Esophagus mucosa (tissue), 1 donor: ENCODE data around the gene ARHGAP23. TPM values are rescaled to one million over a fixed set of nuclear protein-coding genes. Genes with fewer than 3 reads are reported as not detected.
"Not testable (repeated sequence)": the region's sequence is repeated elsewhere in the genome, so short reads cannot be mapped to it uniquely, and the experiment has no call there.

Source experiments
- ATAC-seq: fragments of 200-7000 bp; cut with Tn5 transposase; one replicate; pipeline ENCODE4 v1.9.1; 2020
- total RNA-seq: library from RNA; stranded (reverse); gene quantifications from one replicate; pipeline ENCODE4 v1.2.4, GENCODE V29; 2023
- donor health status: DM: yes; HTN: yes; CAD: no.

Gene ARHGAP23
- total RNA-seq, 1 donor from 2014 or later: 148 TPM

GRCh38 chr17:38491346-38492066, 63.2 kb downstream of the ARHGAP23 start:
- ATAC-seq: not testable (repeated sequence)

DNA sequence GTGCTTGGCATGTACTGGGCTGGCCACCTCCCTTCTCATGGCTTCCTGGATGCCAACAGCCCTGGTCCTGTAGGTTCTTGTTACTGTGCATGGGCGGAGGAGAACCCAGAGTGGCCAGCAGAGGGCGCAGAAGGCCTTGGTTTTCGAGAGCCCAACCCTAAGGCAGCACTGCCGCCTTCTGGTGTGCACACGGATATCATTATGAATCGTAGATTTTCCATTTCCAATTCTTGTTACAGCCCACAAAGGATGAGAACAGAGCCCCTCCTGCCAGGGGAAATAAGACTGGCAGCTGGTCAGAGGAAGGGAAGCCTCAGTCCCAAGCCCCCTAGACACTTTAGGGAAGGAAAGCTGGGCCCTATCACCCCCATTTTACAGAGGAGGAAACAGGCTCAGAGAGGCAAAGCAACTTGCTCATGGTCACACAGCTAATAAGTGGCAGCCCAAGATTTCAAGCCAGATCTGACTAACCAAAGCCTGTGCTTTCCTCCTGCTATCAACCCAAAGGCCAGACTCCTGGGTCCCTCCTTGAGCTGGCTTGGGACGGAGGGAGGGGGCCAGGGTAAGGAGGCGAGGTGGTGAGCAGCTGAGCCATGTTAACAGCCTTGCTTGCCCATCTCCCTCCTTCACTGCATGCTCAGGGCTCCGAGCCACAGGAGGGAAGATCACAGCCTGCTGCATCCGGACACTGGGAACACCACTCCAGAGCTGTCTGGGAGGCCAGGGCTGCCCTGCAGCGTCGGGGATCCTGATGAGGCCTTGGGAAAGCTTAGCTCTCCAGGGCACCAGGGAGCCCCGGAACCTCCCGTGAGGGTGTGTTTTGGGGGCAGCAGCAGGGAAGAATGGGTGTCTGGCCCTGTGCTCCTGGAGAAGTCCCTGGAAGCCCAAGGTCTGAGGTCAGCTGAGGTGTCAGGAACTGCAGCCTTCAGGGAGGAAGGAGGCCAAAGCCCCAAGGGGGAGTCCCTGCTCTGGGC, 64.1 kb downstream of the ARHGAP23 start:
- peak; percentile 83 for ATAC-seq

GRCh38 chr17:38494152-38494551, 65.9 kb downstream of the ARHGAP23 start:
- not testable (repeated sequence) for ATAC-seq

GRCh38 chr17:38497656-38498055, 69.4 kb downstream of the ARHGAP23 start:
- ATAC-seq: not testable (repeated sequence)

DNA sequence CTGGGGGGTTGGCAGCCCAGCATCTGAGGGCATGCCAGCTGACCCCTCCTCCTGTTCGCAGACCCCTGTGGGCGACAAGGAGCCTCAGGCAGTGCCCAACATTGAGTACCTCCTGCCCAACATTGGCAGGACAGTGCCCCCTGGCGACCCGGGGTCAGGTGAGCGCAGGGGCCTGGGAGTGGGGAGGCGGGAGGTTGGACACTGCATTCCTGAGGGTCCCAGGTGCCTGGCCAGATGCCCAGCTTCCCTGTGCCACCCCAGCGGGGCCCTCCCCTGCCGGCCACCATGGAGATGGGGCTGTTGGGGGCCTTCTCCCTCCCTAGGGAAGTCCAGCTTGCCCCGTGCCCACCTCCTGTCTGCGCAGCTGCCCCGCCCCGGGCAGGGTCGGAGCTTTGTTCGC, 70.1 kb downstream of the ARHGAP23 start:
- no peak for ATAC-seq

- ATAC-seq: not testable (repeated sequence)
These were observed 71.0 kb downstream of the ARHGAP23 start for GRCh38 chr17:38499230-38499629.

GRCh38 chr17:38501718-38502117, 73.5 kb downstream of the ARHGAP23 start:
- not testable (repeated sequence) for ATAC-seq

DNA sequence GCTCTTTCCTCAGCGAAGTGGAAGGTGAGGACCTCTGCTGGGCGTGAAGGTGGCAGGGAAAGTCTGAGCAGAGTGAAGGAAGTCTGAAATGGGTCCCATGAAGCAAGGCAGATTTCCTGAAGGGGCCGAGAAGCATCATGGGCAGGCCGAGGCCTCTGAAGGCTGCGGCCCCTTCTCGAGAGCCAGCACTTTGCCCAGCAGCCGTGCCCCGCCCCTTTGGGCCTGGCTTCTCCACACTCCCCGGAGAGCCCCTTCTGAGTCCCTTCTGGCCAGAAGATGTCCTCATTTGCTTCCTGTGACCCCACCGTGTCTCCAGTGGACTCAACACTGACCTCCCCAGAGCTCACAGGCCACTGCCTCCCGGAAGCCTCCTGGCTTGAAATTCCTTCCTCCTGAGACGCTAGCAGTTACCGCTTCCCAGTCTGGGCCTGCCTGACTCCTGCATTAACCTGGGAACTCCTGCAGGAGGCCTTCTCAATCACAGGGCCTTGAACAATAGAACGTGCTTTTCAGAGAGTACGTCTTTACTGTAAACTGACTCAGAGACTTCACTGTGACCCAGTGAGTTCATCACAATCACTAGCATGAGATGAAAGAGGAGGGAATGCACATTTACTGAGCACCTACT, 75.1 kb downstream of the ARHGAP23 start:
- not testable (repeated sequence) for ATAC-seq

GRCh38 chr17:38504216-38504615, 76.0 kb downstream of the ARHGAP23 start:
- no peak for ATAC-seq

DNA sequence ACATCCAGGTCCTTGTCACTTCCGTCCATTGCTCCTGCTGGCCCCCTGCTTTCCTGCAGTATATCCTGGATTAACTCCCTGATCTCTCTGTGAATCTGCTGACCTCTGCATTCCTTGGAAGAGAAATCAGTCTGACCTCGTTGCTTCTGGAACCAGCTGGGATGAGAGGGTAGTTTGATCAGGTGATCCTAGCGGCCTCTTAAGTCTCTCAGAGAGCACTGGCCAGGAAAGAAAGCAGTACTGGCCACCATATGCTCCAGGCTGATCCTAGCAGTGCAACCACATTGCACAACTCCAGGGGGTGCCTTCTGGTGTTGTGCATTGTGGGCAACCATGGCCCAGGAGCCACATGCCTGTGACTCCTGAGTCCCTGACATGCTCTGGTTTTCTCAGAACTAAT, 79.2 kb downstream of the ARHGAP23 start:
- ATAC-seq: no peak

- peak; percentile 1 for ATAC-seq
These were observed 79.8 kb downstream of the ARHGAP23 start for GRCh38 chr17:38507921-38508569.

- ATAC-seq: peak; percentile 11
These were observed 80.3 kb downstream of the ARHGAP23 start for GRCh38 chr17:38508570-38508950.

GRCh38 chr17:38508954-38509771, 80.9 kb downstream of the ARHGAP23 start:
- ATAC-seq: peak; percentile 71

DNA sequence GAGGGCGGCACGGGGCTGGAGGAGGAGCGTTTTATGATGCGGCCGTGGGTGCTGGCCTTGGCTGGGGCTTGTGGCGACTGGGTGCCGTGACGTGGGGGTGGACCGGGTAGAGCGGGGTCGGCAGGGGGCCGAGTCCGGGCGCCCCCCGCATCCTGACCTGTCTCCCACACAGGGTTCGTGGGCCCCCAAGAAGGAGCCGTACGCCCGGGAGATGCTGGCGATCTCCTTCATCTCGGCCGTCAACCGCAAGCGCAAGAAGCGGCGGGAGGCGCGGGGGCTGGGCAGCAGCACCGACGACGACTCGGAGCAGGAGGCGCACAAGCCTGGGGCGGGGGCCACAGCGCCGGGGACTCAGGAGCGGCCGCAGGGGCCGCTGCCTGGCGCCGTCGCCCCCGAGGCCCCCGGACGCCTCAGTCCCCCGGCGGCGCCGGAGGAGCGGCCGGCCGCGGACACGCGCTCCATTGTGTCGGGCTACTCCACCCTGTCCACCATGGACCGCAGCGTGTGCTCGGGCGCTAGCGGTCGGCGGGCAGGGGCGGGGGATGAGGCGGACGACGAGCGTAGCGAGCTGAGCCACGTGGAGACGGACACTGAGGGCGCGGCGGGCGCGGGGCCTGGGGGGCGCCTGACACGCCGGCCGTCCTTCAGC, 81.6 kb downstream of the ARHGAP23 start:
- ATAC-seq: peak; percentile 1

- ATAC-seq: no peak
These were observed 82.3 kb downstream of the ARHGAP23 start for GRCh38 chr17:38510421-38511149.

DNA sequence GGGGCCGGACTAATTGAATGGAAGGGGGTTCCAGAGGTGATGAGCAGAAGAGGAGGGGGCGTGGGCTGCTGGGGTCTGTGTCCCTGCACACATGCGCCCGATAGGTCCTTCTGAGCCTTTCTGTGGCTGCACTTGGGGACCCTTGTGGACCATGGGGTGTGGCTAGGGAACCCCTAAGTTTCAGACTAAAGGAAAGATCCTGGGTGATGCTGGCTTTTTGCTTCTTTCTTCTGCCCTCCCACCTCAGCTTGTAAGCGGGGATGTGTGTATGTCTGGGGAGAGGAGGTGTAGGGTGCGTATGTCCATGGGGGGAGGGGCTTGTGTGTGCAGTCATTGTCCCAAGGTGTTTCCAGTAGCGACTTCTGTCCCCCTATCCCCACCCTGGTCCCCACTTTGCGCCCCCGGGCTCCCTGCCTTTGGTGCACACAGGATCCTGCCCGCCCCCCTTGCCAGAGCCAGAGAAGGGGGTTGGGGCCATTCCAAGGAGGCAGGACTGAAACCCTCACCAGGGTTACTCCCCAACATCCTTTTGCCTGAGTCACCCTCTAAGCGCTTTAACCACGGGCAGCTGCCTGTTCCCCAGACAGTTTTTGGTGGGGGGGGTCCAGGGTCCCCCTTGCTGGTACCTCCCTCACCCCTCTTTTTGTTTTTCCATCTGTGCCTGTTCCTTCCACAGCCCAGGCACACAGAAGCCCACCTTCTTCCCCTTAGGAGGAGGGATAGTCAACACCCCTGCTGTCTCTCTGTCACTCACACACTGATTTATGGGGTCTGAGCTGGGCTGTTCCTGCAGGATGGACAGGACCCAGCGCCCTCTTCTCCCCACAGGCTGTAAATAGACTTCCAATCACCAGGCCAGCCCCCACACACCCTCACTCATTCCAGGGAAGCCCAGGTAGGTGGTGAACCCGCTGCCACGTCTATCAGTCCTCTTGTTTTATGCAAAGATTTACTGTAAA, 83.2 kb downstream of the ARHGAP23 start:
- peak; percentile 3 for ATAC-seq

DNA sequence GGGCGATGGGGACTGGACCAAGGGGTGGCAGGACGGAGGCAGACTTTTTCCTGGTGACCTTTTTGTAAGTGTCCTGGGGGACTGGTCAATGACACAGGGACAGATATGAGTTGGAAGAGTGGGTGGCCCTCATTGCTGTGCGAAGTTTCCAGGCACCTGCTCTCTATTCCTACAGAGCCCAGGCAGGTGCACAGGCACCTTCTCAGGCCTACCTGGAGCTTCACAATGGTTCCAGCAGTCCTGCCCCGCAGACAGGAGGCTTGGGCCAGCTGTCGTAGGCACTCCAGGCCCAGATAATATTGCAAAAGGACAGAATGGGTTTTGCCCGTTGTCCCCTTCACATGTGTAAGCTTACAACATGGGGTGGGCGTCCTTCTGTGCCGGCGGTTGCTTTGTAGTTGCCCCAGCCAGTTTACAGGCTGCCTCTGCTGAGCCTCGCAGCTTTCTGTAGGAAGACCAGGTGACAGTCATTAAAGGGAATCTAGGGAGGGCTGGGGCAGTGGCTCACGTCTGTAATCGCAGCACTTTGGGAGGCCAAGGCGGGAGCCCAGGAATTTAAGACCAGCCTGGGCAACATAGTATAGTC, 84.3 kb downstream of the ARHGAP23 start:
- no peak for ATAC-seq

DNA sequence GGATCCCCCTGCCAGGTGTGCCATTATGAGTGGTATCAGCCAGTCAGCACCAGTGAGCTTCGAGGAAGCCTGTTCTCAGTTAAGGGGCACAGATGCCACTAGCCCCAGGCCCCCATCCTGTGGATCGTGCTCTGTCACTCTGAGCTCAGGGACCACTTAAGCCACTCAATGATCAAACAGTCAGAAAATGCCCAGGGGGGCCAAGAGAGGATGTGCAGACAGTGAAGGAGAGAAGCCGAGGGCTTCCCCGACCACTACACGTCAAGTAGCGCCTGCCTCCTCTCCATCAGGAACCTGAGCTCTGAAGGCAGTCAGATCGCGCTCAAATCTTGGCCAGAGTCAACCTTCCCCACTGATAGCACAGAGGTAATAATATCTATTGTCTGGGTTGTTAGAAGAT, 98.3 kb downstream of the ARHGAP23 start:
- not testable (repeated sequence) for ATAC-seq

DNA sequence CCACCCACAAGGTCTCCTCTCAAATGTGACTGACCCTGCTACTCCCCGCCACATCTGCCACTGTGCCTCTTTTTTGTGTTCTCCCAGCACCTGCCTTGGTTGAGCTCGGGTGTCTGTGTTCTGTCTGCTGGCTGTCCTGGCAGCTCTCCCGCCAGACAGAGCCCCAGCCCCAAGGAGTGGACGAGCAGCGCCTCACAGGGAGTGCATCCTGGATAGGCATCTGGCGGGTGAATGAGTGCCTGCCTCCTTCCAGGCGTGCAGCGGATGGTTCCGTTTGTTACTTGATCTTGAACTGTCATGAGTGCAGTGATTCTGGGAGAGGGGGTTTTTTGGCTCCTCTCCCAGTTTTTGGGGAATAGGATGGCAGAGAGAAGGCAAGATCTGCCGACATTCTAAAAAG, 99.9 kb downstream of the ARHGAP23 start:
- not testable (repeated sequence) for ATAC-seq
